ENCODE data around the gene ACOX2. TPM values are rescaled to one million over a fixed set of nuclear protein-coding genes. Genes with fewer than 3 reads are reported as not detected.
A peak's percentile ranks its signal among the peaks of the same experiment; 100 is the strongest.

The ACOX2 gene
- total RNA-seq, 1 experiment from 2014 or later, result 0.85 TPM

GRCh38 chr3:58462829-58463180, 74.2 kb downstream of the ACOX2 start:
- WGBS (ENCODE audit: extremely low coverage, insufficient read length, low lambda C conversion rate), result no CpG with 5 or more reads among the region's 4 CpGs
- peak overlapping the region; percentile 86 for H2BK120ac ChIP-seq (ENCODE audit: low read depth, low read length, poor library complexity, severe bottlenecking)
- H2BK20ac ChIP-seq (ENCODE audit: low read depth, low read length, poor library complexity, severe bottlenecking), result peak overlapping the region; percentile 45
- peak overlapping the region; percentile 82 for H2BK12ac ChIP-seq (ENCODE audit: insufficient read length, low read depth, low read length)
- H3K56ac ChIP-seq (ENCODE audit: insufficient read length, low read depth, low read length), result no peak overlapping the region
- Mint-ChIP-seq H3K9me3 (no peaks in the 10 kb centered on the region), H3K27ac (peak overlapping the region; percentile 91 to 96 (median 92); a peak in 6 of 7 replicates), H3K27me3 (ENCODE audit: low read depth) (no peaks in the 10 kb centered on the region), H3K4me1 (peaks cover 11 to 12% of the 10 kb centered on the region in 2 experiments), H3K36me3 (ENCODE audit: insufficient read depth in 1 of 3, low read depth in 3 of 3) (no peaks in the 10 kb centered on the region), H3K4me3 (no peak overlapping the region)
- H2BK5ac ChIP-seq (ENCODE audit: insufficient read length, low read length), result no peak overlapping the region
- no peaks in the 10 kb centered on the region for H3K23me2 ChIP-seq (ENCODE audit: insufficient read length, low read depth, low read length, poor library complexity, severe bottlenecking)
- H3K27ac ChIP-seq (ENCODE audit: insufficient read length, low read depth, low read length), result peak overlapping the region; percentile 57
- H3K4me2 ChIP-seq (ENCODE audit: insufficient read depth, insufficient read length, low read length), result peak overlapping the region; percentile 12
- H3K4me1 ChIP-seq (ENCODE audit: insufficient read depth, low read length), result peaks cover 5% of the 10 kb centered on the region; the same call in 1 of the 2 replicates
- no peak overlapping the region for H4K8ac ChIP-seq (replicated peaks; ENCODE audit: insufficient read length, low read depth, low read length)
- H2AFZ ChIP-seq (ENCODE audit: low read length), result peak overlapping the region; percentile 98
- no peaks in the 10 kb centered on the region for H3K79me2 ChIP-seq (ENCODE audit: insufficient read depth, low read length)
- no peaks in the 10 kb centered on the region for H3K9me3 ChIP-seq (ENCODE audit: control insufficient read depth, low read depth, low read length)
- H4K5ac ChIP-seq (ENCODE audit: insufficient read length, low read depth, low read length), result peak overlapping the region; percentile 63
- H3K9ac ChIP-seq (ENCODE audit: extremely low read depth, insufficient read length, low read length), result no peak overlapping the region
- TF ChIP-seq CTCF (conservative IDR thresholded peaks at IDR 0.05), result no peak
- H3K27me3 ChIP-seq (ENCODE audit: insufficient read depth, low read length), result no peaks in the 10 kb centered on the region
- H3T11ph ChIP-seq (ENCODE audit: low read length), result no peak overlapping the region
- no peak overlapping the region for H3K4ac ChIP-seq (ENCODE audit: low read depth, low read length)
- peak; percentile 67 for DNase-seq
- H3K14ac ChIP-seq (ENCODE audit: insufficient read depth, low read length), result no peak overlapping the region
- no peaks in the 10 kb centered on the region for H3K79me1 ChIP-seq (ENCODE audit: insufficient read depth, low read depth, low read length, poor library complexity, severe bottlenecking)
- H4K20me1 ChIP-seq (ENCODE audit: control insufficient read depth, insufficient read depth, insufficient read length), result no peaks in the 10 kb centered on the region
- no peak overlapping the region for H4K91ac ChIP-seq (ENCODE audit: insufficient read length, low read depth, low read length)
- H2AK5ac ChIP-seq (ENCODE audit: insufficient read length, low read length), result no peak overlapping the region
- H3K18ac ChIP-seq (ENCODE audit: insufficient read length, low read depth, low read length), result peak overlapping the region; percentile 79
- H3K23ac ChIP-seq (ENCODE audit: insufficient read length, low read depth, low read length), result no peak overlapping the region
- H2BK15ac ChIP-seq (ENCODE audit: low read depth, low read length), result no peak overlapping the region; the same call in 1 of the 2 replicates
